HUES6 (cell line): ENCODE measurements around the gene ARHGAP42.

Source experiments
- H3K27ac ChIP-seq: 2 replicates; pipeline ENCODE4 v1.7.0; 2013; ENCODE audit warnings: low read depth, mild to moderate bottlenecking, low read length, inconsistent platforms
- H3K27me3 ChIP-seq: 2 replicates; pipeline ENCODE4 v1.6.1; 2013; ENCODE audit warnings: low read length; ENCODE audit not compliant: control insufficient read depth, insufficient read depth
- H3K36me3 ChIP-seq: 2 replicates; pipeline ENCODE4 v1.6.1; 2013; ENCODE audit warnings: low read length; ENCODE audit not compliant: control insufficient read depth, insufficient read depth
- H3K4me1 ChIP-seq: 2 replicates; pipeline ENCODE4 v1.6.1; 2013; ENCODE audit warnings: low read length; ENCODE audit not compliant: control insufficient read depth, insufficient read depth
- H3K4me3 ChIP-seq: 2 replicates; pipeline ENCODE4 v1.5.1; 2013; ENCODE audit warnings: low read depth, low read length
- H3K9ac ChIP-seq: one replicate; pipeline ENCODE4 v1.6.1; 2013; ENCODE audit warnings: mild to moderate bottlenecking, low read length
- H3K9me3 ChIP-seq: 2 replicates; pipeline ENCODE4 v1.6.1; 2013; ENCODE audit warnings: low read depth, low read length; ENCODE audit not compliant: control insufficient read depth, insufficient read depth

ARHGAP42 gene

GRCh38 chr11:100703801-100704575 is 16.9 kb downstream of the ARHGAP42 start:
- H3K9me3 ChIP-seq: no peaks in the 10 kb centered on the region
- peaks cover 11% of the 10 kb centered on the region for H3K36me3 ChIP-seq
- peaks cover 9% of the 10 kb centered on the region for H3K4me1 ChIP-seq
- no peak overlapping the region for H3K9ac ChIP-seq
- no peak overlapping the region for H3K4me3 ChIP-seq
- no peak overlapping the region for H3K27ac ChIP-seq
- H3K27me3 ChIP-seq: no peaks in the 10 kb centered on the region

DNA sequence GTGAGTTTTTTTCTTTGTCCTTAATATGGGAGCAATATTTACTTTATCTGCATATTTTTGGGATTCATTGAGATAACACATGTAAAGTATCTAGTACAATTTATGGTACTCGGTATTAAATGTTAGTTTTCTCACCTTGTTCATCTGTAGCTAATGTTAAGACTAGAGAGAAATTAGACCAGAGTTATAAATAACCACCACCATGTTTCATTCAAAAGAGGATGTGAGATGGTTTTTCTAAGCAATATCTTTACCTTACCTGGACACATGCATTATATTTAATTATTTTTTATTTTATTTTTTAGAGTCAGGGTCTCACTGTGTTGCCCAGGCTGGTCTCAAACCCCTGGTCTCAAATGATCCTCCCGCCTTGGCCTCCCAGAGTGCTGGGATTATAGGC is 18.4 kb downstream of the ARHGAP42 start:
- no peak overlapping the region for H3K4me3 ChIP-seq
- peaks cover 9% of the 10 kb centered on the region for H3K36me3 ChIP-seq
- H3K4me1 ChIP-seq: peaks cover 9% of the 10 kb centered on the region
- no peaks in the 10 kb centered on the region for H3K9me3 ChIP-seq
- no peak overlapping the region for H3K27ac ChIP-seq
- no peaks in the 10 kb centered on the region for H3K27me3 ChIP-seq
- no peak overlapping the region for H3K9ac ChIP-seq

- H3K27me3 ChIP-seq: no peaks in the 10 kb centered on the region
- H3K27ac ChIP-seq: no peak overlapping the region
- H3K9ac ChIP-seq: no peak overlapping the region
- H3K4me1 ChIP-seq: peaks cover 9% of the 10 kb centered on the region
- H3K4me3 ChIP-seq: no peak overlapping the region
- H3K9me3 ChIP-seq: no peaks in the 10 kb centered on the region
- 0 out of 2 replicates have a peak, but pooled peaks cover 1% of the 10 kb centered on the region for H3K36me3 ChIP-seq
Observed at GRCh38 chr11:100706179-100706578, 19.1 kb downstream of the ARHGAP42 start.

GRCh38 chr11:100709233-100709957 is 22.3 kb downstream of the ARHGAP42 start:
- Histone ChIP-seq H3K27ac (no peak overlapping the region), H3K4me1 (peaks cover 2% of the 10 kb centered on the region), H3K9me3 (no peaks in the 10 kb centered on the region), H3K36me3 (no peaks in the 10 kb centered on the region), H3K27me3 (no peaks in the 10 kb centered on the region), H3K4me3 (no peak overlapping the region), H3K9ac (no peak overlapping the region)

GRCh38 chr11:100711984-100712383 is 24.9 kb downstream of the ARHGAP42 start:
- Histone ChIP-seq H3K4me1 (no peaks in the 10 kb centered on the region; the same call in 1 of the 2 replicates), H3K27me3 (no peaks in the 10 kb centered on the region)

GRCh38 chr11:100712583-100712982 is 25.5 kb downstream of the ARHGAP42 start:
- Histone ChIP-seq H3K36me3 (no peaks in the 10 kb centered on the region), H3K27me3 (no peaks in the 10 kb centered on the region), H3K4me3 (no peak overlapping the region), H3K4me1 (no peaks in the 10 kb centered on the region; the same call in 1 of the 2 replicates), H3K9ac (no peak overlapping the region), H3K27ac (no peak overlapping the region), H3K9me3 (no peaks in the 10 kb centered on the region)

More at GRCh38 chr11:100711984-100712383, 24.9 kb downstream of the ARHGAP42 start:
- no peaks in the 10 kb centered on the region for H3K36me3 ChIP-seq
- no peaks in the 10 kb centered on the region for H3K9me3 ChIP-seq
- no peak overlapping the region for H3K27ac ChIP-seq
- H3K4me3 ChIP-seq: no peak overlapping the region
- H3K9ac ChIP-seq: no peak overlapping the region

DNA sequence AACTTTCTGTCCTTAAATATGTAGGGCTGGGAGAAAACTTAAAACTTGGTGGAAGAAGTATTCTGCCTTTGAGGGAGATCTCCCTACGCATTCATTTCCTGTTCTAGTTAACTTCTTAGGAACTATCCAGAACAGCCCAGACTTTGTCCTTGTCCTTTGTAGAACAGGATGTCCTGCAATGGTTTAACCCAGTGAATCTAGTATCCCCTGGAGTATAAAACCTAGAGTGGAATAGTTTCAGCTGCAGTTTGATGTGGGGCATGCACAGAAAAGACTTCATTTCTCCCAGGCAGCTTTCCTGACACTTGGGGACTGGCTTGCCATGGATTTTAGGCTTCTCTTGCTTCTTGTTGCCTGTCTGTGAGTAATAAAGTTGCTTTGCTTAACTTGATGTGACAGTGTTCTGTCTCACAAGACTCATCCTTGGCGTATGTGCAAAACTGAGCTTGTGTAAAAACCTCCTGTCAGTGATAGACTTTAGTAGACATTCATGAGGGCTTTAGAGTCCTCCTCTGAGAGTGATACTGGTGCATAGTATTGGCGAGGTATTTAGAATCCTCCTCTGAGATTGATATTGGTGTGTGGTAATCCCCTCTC is 28.2 kb downstream of the ARHGAP42 start:
- Histone ChIP-seq H3K4me1 (peaks cover 24% of the 10 kb centered on the region), H3K9ac (no peak overlapping the region), H3K27me3 (no peaks in the 10 kb centered on the region), H3K27ac (no peak overlapping the region), H3K36me3 (no peaks in the 10 kb centered on the region), H3K9me3 (no peaks in the 10 kb centered on the region), H3K4me3 (no peak overlapping the region)

- Histone ChIP-seq H3K36me3 (no peaks in the 10 kb centered on the region), H3K9me3 (no peaks in the 10 kb centered on the region), H3K4me1 (peaks cover 30% of the 10 kb centered on the region), H3K9ac (no peak overlapping the region), H3K4me3 (no peak overlapping the region), H3K27ac (no peak overlapping the region), H3K27me3 (no peaks in the 10 kb centered on the region)
Observed at GRCh38 chr11:100716838-100717237, 29.8 kb downstream of the ARHGAP42 start.

DNA sequence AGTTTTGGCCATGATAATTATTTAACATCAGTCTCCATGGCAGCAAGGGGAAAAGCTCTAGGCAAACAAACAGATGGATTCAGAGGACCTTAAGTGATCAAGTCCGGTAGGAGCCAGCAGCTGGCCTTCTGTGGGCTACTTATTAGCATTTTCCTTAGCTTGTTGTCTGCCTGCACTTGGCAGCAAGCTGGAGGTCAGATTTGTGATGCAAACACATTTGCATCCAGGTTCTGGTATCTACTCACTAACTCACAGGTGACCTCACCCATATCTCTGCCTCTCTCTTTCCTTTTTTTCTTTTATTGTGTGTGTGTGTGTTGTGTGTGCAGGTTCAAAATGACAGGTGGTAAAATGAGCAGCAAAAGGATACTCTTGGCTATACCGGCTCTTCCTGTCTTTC is 32.3 kb downstream of the ARHGAP42 start:
- Histone ChIP-seq H3K4me3 (peak overlapping the region; percentile 34), H3K27ac (peak overlapping the region; percentile 85), H3K36me3 (no peaks in the 10 kb centered on the region), H3K4me1 (peaks cover 33% of the 10 kb centered on the region), H3K27me3 (no peaks in the 10 kb centered on the region), H3K9me3 (no peaks in the 10 kb centered on the region), H3K9ac (peak overlapping the region; percentile 65)

DNA sequence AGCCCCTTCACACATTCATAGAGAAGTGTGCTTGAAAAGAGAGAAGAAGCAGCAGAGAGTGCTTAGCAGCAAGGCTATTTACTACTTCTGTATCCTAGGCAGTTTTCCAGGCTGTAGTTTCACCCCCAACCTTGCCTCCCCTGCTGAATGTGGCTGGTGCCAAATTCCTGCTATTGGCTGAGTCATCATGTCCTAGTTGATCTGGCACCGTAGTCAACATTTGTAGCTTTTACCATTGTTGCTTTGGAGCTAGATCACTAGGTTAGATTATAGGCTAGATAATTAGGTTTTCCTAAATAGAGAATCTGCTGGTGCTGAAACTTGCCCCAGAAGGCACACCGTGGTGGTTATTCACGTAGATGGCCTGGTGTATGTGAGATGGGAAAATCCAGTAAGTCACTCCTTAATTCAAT is 32.7 kb downstream of the ARHGAP42 start:
- Histone ChIP-seq H3K27ac (peak overlapping the region; percentile 85), H3K27me3 (no peaks in the 10 kb centered on the region), H3K4me3 (peak overlapping the region; percentile 34), H3K4me1 (peaks cover 33% of the 10 kb centered on the region), H3K9ac (peak overlapping the region; percentile 65), H3K36me3 (no peaks in the 10 kb centered on the region), H3K9me3 (no peaks in the 10 kb centered on the region)

GRCh38 chr11:100726680-100727079 is 39.6 kb downstream of the ARHGAP42 start:
- Histone ChIP-seq H3K9ac (no peak overlapping the region), H3K27me3 (no peaks in the 10 kb centered on the region), H3K36me3 (no peaks in the 10 kb centered on the region), H3K9me3 (no peaks in the 10 kb centered on the region), H3K4me3 (no peak overlapping the region), H3K4me1 (peaks cover 40% of the 10 kb centered on the region), H3K27ac (no peak overlapping the region)
